Neural cell (in vitro differentiated cells): ENCODE data around the gene TRIM59.

Source experiments
- TF ChIP-seq, protein P1 (sequence below): fragments of 450-650 bp; IDR thresholded peaks from 2 replicates; pipeline ENCODE4 v1.5.1; 2014; ENCODE audit warnings: antibody characterized with exemption, mild to moderate bottlenecking, moderate library complexity; ENCODE audit not compliant: poor library complexity, severe bottlenecking
- TF ChIP-seq, protein P2 (sequence below): IDR thresholded peaks from 2 replicates; pipeline ENCODE4 v1.6.1; 2012; ENCODE audit warnings: borderline replicate concordance

- TF ChIP-seq, protein P1, sequence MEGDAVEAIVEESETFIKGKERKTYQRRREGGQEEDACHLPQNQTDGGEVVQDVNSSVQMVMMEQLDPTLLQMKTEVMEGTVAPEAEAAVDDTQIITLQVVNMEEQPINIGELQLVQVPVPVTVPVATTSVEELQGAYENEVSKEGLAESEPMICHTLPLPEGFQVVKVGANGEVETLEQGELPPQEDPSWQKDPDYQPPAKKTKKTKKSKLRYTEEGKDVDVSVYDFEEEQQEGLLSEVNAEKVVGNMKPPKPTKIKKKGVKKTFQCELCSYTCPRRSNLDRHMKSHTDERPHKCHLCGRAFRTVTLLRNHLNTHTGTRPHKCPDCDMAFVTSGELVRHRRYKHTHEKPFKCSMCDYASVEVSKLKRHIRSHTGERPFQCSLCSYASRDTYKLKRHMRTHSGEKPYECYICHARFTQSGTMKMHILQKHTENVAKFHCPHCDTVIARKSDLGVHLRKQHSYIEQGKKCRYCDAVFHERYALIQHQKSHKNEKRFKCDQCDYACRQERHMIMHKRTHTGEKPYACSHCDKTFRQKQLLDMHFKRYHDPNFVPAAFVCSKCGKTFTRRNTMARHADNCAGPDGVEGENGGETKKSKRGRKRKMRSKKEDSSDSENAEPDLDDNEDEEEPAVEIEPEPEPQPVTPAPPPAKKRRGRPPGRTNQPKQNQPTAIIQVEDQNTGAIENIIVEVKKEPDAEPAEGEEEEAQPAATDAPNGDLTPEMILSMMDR, result no peak
- TF ChIP-seq, protein P2, sequence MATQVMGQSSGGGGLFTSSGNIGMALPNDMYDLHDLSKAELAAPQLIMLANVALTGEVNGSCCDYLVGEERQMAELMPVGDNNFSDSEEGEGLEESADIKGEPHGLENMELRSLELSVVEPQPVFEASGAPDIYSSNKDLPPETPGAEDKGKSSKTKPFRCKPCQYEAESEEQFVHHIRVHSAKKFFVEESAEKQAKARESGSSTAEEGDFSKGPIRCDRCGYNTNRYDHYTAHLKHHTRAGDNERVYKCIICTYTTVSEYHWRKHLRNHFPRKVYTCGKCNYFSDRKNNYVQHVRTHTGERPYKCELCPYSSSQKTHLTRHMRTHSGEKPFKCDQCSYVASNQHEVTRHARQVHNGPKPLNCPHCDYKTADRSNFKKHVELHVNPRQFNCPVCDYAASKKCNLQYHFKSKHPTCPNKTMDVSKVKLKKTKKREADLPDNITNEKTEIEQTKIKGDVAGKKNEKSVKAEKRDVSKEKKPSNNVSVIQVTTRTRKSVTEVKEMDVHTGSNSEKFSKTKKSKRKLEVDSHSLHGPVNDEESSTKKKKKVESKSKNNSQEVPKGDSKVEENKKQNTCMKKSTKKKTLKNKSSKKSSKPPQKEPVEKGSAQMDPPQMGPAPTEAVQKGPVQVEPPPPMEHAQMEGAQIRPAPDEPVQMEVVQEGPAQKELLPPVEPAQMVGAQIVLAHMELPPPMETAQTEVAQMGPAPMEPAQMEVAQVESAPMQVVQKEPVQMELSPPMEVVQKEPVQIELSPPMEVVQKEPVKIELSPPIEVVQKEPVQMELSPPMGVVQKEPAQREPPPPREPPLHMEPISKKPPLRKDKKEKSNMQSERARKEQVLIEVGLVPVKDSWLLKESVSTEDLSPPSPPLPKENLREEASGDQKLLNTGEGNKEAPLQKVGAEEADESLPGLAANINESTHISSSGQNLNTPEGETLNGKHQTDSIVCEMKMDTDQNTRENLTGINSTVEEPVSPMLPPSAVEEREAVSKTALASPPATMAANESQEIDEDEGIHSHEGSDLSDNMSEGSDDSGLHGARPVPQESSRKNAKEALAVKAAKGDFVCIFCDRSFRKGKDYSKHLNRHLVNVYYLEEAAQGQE, result no peak
Measured at GRCh38 chr3:160393346-160394008, 56.1 kb downstream of the TRIM59 start.
